ENCODE data around the gene SWSAP1. TPM values are rescaled to one million over a fixed set of nuclear protein-coding genes. Genes with fewer than 3 reads are reported as not detected.
"Not testable (repeated sequence)": the region's sequence is repeated elsewhere in the genome, so short reads cannot be mapped to it uniquely, and the experiment has no call there.

The SWSAP1 gene
- total and polyA plus RNA-seq, 2 experiments from 2014 or later: 2.1 to 6.1 TPM

DNA sequence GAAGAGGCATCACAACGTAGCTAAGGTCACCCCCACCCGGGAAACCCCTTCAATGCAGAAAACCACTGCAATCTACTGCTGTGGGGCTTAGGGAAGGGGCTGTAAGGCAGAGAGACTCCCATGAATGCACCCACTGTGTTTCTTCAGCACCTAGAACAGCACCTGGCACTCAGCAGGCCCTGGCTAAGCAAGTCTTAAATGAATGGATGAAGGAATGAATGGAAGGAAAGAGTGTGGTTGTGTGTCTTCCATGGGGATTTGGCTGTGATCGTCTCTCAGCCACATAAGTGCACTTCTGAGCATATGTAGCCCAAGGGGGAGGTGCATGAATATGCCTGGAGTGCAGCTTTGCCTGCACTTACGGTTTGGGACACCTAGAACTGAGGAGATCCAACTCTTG lies 25.3 kb upstream of the SWSAP1 start (continued):
- TF ChIP-seq, protein P1, sequence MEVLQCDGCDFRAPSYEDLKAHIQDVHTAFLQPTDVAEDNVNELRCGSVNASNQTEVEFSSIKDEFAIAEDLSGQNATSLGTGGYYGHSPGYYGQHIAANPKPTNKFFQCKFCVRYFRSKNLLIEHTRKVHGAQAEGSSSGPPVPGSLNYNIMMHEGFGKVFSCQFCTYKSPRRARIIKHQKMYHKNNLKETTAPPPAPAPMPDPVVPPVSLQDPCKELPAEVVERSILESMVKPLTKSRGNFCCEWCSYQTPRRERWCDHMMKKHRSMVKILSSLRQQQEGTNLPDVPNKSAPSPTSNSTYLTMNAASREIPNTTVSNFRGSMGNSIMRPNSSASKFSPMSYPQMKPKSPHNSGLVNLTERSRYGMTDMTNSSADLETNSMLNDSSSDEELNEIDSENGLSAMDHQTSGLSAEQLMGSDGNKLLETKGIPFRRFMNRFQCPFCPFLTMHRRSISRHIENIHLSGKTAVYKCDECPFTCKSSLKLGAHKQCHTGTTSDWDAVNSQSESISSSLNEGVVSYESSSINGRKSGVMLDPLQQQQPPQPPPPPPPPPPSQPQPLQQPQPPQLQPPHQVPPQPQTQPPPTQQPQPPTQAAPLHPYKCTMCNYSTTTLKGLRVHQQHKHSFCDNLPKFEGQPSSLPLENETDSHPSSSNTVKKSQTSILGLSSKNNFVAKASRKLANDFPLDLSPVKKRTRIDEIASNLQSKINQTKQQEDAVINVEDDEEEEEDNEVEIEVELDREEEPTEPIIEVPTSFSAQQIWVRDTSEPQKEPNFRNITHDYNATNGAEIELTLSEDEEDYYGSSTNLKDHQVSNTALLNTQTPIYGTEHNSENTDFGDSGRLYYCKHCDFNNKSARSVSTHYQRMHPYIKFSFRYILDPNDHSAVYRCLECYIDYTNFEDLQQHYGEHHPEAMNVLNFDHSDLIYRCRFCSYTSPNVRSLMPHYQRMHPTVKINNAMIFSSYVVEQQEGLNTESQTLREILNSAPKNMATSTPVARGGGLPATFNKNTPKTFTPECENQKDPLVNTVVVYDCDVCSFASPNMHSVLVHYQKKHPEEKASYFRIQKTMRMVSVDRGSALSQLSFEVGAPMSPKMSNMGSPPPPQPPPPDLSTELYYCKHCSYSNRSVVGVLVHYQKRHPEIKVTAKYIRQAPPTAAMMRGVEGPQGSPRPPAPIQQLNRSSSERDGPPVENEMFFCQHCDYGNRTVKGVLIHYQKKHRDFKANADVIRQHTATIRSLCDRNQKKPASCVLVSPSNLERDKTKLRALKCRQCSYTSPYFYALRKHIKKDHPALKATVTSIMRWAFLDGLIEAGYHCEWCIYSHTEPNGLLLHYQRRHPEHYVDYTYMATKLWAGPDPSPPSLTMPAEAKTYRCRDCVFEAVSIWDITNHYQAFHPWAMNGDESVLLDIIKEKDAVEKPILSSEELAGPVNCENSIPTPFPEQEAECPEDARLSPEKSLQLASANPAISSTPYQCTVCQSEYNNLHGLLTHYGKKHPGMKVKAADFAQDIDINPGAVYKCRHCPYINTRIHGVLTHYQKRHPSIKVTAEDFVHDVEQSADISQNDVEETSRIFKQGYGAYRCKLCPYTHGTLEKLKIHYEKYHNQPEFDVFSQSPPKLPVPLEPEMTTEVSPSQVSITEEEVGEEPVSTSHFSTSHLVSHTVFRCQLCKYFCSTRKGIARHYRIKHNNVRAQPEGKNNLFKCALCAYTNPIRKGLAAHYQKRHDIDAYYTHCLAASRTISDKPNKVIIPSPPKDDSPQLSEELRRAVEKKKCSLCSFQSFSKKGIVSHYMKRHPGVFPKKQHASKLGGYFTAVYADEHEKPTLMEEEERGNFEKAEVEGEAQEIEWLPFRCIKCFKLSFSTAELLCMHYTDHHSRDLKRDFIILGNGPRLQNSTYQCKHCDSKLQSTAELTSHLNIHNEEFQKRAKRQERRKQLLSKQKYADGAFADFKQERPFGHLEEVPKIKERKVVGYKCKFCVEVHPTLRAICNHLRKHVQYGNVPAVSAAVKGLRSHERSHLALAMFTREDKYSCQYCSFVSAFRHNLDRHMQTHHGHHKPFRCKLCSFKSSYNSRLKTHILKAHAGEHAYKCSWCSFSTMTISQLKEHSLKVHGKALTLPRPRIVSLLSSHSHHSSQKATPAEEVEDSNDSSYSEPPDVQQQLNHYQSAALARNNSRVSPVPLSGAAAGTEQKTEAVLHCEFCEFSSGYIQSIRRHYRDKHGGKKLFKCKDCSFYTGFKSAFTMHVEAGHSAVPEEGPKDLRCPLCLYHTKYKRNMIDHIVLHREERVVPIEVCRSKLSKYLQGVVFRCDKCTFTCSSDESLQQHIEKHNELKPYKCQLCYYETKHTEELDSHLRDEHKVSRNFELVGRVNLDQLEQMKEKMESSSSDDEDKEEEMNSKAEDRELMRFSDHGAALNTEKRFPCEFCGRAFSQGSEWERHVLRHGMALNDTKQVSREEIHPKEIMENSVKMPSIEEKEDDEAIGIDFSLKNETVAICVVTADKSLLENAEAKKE (CRISPR knock-in tag; IDR thresholded peaks at IDR 0.05): no peak

- H3K4me2 ChIP-seq; H3K36me3 ChIP-seq (ENCODE audit: insufficient read depth); H2AFZ ChIP-seq; H4K20me1 ChIP-seq (replicated peaks; ENCODE audit: insufficient read depth); H3K27me3 ChIP-seq (ENCODE audit: insufficient read depth); H3K9me3 Mint-ChIP-seq; H3K4me1 ChIP-seq (ENCODE audit: insufficient read depth); H3K4me3 ChIP-seq; DNase-seq (ENCODE audit: low spot score); H3K36me3 Mint-ChIP-seq (ENCODE audit: low read depth); H3K27ac ChIP-seq (ENCODE audit: low read depth); H3K27ac Mint-ChIP-seq; H3F3A ChIP-seq (replicated peaks; ENCODE audit: low read depth); H3K79me2 ChIP-seq (replicated peaks; ENCODE audit: insufficient read depth); ATAC-seq; H3K9me2 ChIP-seq (ENCODE audit: insufficient read depth): not testable (repeated sequence)
- peaks cover 14% of the 10 kb centered on the region for H3K4me1 Mint-ChIP-seq
- peaks cover 31% of the 10 kb centered on the region for H3K27me3 Mint-ChIP-seq (ENCODE audit: insufficient read depth, low read depth, poor library complexity)
- peak overlapping the region; percentile 16; the same call in 1 of the 3 replicates for H3K4me3 Mint-ChIP-seq
Observed at GRCh38 chr19:11354102-11354501, 20.4 kb upstream of the SWSAP1 start.

DNA sequence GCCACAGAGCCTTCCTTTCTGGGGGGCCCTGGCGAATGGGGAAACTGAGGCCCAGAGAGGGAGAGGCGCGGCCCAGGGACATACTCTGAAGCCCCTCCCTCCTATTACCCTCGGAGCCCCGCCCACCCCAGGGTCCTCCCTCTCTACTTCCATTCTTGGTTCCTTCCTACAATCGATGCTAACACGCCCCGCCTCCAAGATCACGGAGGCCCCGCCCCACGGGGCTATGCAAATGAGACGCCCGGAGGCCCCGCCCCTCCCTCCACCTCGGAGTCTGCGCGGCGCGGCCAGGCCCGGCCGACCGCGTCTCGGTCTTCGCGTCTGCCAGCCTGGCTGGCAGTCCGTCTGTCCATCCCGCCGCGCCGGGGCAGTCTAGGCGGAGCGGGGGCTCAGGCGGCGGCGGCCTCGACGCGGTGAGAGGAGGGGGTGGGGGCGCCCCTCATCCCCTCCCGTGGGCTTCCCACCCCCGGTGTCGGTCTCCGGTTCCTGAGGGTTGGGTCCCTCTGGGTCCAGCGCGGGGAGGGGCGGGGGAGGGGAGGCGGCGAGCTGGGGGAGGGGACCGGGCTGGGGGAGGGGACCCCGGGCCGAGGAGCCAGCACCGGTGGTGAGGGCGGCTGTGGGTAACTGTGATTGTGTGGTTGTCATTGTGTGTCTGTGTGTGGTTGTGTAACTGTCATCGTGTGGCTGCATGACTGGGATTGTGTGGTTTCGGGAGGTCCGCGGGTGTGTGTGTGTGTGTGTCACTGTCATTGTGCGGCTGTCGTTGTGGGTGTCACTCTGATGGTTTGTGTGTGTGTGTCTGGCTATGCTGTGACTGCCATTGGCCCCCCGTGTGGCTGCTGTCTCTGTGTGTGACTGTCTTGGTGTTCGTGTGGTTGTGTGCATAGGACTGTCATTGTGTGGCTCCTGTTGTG lies 19.0 kb upstream of the SWSAP1 start, which contains the start of gene PLPPR2:
TSS of gene PLPPR2 (plus strand) at position 273 of the 914 bp plus-strand sequence. CDS start 2,242 bp downstream, outside the sequence.
- Mint-ChIP-seq H3K4me1 (peaks cover 15% of the 10 kb centered on the region), H3K36me3 (ENCODE audit: low read depth) (no peaks in the 10 kb centered on the region; the same call in 2 of the 3 replicates), H3K27me3 (ENCODE audit: insufficient read depth, low read depth, poor library complexity) (peaks cover 37% of the 10 kb centered on the region), H3K27ac (no peak within 1 kb of the TSS), H3K9me3 (no peaks in the 10 kb centered on the region; the same call in 2 of the 3 replicates), H3K4me3 (peak within 1 kb of the TSS; percentile 77)
- no peaks in the 10 kb centered on the region for H3F3A ChIP-seq (replicated peaks; ENCODE audit: low read depth)
- no peaks in the 10 kb centered on the region for H4K20me1 ChIP-seq (replicated peaks; ENCODE audit: insufficient read depth)
- no peaks in the 10 kb centered on the region for H3K36me3 ChIP-seq (ENCODE audit: insufficient read depth)
- peak within 1 kb of the TSS; percentile 62 for H3K4me3 ChIP-seq
- H2AFZ ChIP-seq: peak within 1 kb of the TSS; percentile 80
- DNase-seq (ENCODE audit: low spot score): peak; percentile 99
- TF ChIP-seq POLR2AphosphoS5 (IDR thresholded peaks at IDR 0.05; ENCODE audit: low read depth) (peak; percentile 74), EZH2phosphoT487 (IDR thresholded peaks at IDR 0.05; ENCODE audit: unreplicated experiment) (no peak)
- peaks cover 10% of the 10 kb centered on the region for H3K4me1 ChIP-seq (ENCODE audit: insufficient read depth)
- H3K79me2 ChIP-seq (replicated peaks; ENCODE audit: insufficient read depth): no peaks in the 10 kb centered on the region
- peaks cover 5% of the 10 kb centered on the region; the same call in 1 of the 2 replicates for H3K27me3 ChIP-seq (ENCODE audit: insufficient read depth)
- H3K27ac ChIP-seq (ENCODE audit: low read depth): no peak within 1 kb of the TSS
- peak within 1 kb of the TSS; percentile 81 for H3K4me2 ChIP-seq
- H3K9me2 ChIP-seq (ENCODE audit: insufficient read depth): no peaks in the 10 kb centered on the region
- ATAC-seq: peak; percentile 89

All from GM23338 (cell line).